WI38 (cell line): ENCODE results near the gene MYO7A.

Source experiments
- H3K4me3 ChIP-seq: 2 replicates; pipeline ENCODE4 v1.5.1; 2011; ENCODE audit warnings: low read depth, mild to moderate bottlenecking, control low read depth, low read length
- TF ChIP-seq, protein P1 (sequence below): IDR thresholded peaks from 2 replicates; pipeline ENCODE4 v1.5.1; 2012; ENCODE audit warnings: low read depth, mild to moderate bottlenecking, control low read depth, low read length

The MYO7A gene

GRCh38 chr11:77102246-77103210, 25.5 kb upstream of the MYO7A start, which contains the start of gene OMP:
TSS of gene OMP (plus strand) at chr11:77102840. CDS start at chr11:77102840, 0 bp downstream.
- TF ChIP-seq, protein P1, sequence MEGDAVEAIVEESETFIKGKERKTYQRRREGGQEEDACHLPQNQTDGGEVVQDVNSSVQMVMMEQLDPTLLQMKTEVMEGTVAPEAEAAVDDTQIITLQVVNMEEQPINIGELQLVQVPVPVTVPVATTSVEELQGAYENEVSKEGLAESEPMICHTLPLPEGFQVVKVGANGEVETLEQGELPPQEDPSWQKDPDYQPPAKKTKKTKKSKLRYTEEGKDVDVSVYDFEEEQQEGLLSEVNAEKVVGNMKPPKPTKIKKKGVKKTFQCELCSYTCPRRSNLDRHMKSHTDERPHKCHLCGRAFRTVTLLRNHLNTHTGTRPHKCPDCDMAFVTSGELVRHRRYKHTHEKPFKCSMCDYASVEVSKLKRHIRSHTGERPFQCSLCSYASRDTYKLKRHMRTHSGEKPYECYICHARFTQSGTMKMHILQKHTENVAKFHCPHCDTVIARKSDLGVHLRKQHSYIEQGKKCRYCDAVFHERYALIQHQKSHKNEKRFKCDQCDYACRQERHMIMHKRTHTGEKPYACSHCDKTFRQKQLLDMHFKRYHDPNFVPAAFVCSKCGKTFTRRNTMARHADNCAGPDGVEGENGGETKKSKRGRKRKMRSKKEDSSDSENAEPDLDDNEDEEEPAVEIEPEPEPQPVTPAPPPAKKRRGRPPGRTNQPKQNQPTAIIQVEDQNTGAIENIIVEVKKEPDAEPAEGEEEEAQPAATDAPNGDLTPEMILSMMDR: no peak
- no peak within 1 kb of the TSS for H3K4me3 ChIP-seq

- TF ChIP-seq, protein P1: no peak
- no peak overlapping the region for H3K4me3 ChIP-seq
Measured at GRCh38 chr11:77103319-77103718, 24.7 kb upstream of the MYO7A start.

DNA sequence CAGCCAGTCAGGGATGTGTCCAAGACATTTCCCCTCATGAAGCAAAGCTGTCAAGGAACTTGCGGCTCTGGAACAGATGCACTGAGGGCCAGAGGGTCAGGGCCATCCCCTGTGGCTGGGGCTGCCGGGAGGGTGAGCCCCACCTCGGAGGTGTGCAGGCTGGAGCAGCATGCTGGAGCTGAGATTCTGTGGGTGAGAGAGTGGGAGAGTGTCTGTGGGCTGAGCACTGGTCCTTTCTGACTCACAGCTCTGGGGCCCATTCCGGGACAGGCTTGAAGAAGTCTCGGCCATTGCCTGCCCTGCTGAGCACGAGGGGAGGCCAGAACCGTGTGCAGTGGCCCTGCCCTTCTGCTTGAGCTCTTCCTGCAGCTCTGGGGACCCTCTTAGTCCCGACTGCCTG, 23.3 kb upstream of the MYO7A start:
- H3K4me3 ChIP-seq: no peak overlapping the region
- TF ChIP-seq, protein P1: no peak

DNA sequence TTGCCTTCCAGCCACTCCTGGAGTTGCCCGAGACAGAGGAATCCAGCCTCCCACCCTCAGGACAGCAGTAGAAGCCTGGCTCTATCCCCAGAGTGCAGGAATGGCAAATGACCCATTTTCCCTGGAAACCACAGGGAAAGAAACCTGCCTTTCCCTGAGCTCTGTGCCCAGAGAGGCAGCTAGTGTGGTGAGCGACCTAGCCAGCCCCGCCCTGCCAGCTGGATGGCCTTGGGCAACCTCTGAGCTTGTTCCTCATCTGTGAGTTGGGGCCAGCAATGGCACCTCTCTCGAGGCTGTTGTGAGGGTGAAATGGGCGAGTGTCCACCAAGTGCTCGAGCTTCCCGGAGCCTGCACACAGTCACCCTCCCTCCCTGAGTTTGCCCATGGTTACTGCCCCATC, 21.7 kb upstream of the MYO7A start:
- TF ChIP-seq, protein P1: no peak
- no peak overlapping the region for H3K4me3 ChIP-seq

DNA sequence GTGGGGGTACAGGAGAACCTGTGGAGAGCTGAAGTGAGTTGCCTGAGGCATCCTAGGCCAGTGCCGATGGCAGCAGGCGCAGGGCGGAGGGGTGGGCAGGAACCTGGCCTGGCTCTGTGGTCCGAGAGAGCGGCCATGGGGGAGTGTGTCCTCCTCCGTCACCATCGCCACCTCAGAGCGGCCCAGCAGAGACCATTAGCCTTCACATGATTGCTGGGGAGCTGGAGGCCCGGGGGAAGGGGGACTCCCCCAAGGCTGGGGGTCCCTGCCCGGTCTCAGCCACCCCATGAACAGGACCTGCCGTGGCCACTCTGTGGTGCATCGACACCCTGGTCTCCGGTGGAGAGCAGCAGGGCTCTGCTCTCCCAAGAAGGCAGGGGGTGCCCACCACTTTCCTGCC, 21.3 kb upstream of the MYO7A start:
- TF ChIP-seq, protein P1: no peak
- no peak overlapping the region for H3K4me3 ChIP-seq

DNA sequence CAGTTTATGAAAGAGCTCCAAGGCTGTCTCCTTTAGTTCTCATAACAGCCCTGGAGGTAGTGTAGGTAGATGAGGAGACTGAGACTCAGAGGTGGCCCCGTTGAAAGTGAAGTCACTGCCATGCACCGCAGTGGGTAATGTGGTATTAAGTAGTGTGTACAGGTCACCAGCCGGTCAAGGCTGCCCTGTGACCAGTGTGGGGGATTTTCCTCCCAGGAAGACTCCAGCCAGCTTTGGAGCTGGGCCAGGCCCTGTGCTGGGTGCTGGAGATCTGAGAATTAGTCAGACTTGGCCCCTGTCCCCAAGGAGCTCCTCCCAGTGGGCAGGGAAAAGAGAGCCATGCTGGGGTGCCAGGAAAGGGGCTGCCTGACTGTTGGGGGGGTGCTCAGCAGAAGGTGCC, 20.1 kb upstream of the MYO7A start:
- H3K4me3 ChIP-seq: no peak overlapping the region
- TF ChIP-seq, protein P1: no peak

- no peak overlapping the region for H3K4me3 ChIP-seq
- TF ChIP-seq, protein P1: no peak
Measured at GRCh38 chr11:77108436-77108835, 19.6 kb upstream of the MYO7A start.
